Measurements from ENCODE around the gene PADI1. TPM values are rescaled to one million over a fixed set of nuclear protein-coding genes. Genes with fewer than 3 reads are reported as not detected.
A peak's percentile ranks its signal among the peaks of the same experiment; 100 is the strongest.

PADI1 gene
- total RNA-seq, 1 experiment from 2014 or later, result not detected

DNA sequence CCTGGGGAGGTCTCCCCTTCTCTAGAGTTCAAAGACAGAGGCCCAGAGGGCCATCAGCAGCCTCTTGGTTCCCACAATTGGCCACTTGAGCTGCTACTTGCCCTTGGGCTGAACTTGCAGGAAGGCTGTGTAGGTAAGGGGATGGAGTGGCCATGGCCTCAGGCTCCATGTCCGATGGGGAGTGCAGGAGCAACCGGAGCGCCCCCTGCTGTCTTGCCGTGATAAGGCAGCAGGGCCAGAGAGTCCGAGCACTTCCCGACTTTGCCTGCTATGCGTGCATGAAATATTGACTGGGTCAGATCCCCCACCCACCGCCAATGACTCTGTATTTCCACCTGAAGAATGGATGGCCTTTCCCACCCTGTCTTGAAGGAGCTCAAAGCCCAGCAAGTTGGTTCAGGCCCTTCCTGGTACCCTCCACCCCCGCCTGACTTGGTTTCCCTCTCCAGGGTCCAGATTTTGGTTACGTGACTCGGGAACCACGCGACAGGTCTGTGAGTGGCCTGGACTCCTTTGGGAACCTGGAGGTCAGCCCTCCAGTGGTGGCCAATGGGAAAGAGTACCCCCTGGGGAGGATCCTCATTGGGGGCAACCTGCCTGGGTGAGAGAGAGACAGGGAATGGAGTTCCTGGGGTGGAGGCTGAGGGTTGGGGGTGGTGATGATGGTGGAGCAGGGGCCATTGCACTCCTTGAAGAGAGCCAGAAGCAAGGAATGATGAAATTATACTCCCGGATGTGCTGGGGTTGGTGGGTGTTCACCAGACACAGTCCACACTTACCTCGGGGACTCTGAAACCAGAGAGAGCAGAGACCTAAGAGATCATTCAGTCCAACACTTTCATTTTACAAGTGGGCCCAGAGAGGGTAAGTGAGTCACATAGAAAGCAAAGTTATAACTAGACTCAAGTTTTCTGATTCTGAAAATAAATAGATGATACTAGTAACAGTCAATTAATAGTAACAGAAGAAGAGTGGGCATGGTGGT, 69.5 kb downstream of the PADI1 start:
- peak; percentile 69 for DNase-seq (ENCODE audit: low read depth, low spot score)
- in situ Hi-C loops (cut with HindIII; ENCODE audit: low pct_unique_long_range_greater_than_20kb, low sequenced_read_pairs), result no loop called here

DNA sequence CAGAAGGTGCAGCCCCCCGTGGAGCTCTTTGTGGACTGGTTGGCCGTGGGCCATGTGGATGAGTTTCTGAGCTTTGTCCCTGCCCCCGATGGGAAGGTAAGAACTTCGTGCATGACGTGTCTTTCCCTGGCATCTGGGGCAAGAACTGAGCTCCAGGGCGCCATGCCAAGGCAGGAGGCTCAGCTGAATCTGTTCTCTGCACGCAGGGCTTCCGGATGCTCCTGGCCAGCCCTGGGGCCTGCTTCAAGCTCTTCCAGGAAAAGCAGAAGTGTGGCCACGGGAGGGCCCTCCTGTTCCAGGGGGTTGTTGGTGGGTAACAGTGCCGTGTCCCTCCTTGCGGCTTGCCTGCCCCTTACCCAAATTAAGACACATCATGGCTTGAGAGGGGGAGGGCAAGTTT, 71.6 kb downstream of the PADI1 start:
- in situ Hi-C loops (cut with HindIII; ENCODE audit: low pct_unique_long_range_greater_than_20kb, low sequenced_read_pairs), result no loop called here
- no peak for DNase-seq (ENCODE audit: low read depth, low spot score)

DNA sequence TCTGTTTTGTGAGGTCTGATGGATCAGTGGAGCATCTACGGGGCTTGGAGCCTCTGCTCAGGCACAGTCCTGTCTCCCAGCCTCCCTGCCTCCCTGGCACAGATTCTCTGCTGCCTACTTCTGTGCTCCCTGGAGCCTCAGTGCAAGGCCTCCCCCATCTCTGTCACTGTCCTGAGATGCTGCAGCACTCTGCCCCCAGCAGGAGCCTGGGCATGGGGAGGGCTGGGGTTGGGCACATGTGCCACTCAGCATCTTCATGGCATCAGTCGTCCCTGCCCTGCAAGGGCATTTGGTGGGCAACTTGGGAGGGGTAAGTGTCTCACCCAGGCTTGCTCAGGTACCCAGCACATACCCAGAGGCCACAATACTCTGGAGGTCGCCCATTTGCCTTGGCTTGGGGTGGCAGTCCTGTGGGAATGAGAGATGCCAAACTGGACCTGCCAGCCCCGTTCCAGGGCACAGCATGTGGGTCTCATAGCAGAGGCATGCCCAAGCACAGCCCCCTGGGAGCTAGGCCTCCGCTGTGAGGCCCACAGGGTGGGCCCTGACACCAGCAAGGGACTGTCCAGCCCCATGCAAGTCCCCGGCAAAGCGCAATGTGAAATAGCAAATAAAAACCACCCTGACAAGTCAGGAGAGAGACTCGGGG, 72.7 kb downstream of the PADI1 start:
- in situ Hi-C loops (cut with HindIII; ENCODE audit: low pct_unique_long_range_greater_than_20kb, low sequenced_read_pairs), result no loop called here
- no peak for DNase-seq (ENCODE audit: low read depth, low spot score)

DNA sequence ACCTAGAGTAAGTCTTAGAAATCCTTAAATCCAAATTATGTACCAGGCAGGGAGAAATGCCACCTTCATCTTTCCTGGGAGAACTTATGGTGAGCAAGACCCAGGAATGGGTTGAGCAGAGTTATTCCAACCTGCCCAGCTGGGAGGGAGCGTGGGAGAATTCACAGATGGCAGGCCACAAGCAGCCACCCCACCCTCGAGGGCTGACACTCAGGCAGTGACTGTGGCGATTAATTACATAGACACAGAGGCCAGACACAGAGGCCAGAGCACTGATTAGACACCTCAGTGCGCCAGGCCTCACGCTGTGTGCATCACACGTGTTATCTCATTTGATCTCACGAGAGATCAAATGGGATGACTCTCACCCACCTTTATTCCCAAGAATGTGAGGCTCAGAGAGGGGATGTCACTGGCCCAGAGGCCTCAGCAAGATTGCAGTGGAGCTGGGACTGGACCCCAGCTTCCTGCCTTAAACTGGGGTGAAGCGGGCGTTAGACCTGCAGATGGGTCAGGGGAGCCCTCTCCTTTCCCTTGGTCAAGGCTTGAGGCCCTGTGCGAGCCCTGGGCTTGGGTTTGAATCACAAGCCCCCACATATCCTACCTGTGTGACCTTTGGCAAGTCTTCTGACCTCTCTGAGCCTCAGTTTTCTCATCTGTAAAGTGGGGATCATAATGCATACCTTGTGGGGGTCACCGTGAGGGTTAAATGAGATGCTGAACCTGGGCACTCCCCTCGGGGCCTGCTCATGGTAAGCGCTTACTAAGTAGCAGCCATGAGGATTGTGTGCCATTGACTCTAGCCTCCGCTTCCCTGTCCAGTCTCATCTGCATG, 74.3 kb downstream of the PADI1 start:
- no peak for DNase-seq (ENCODE audit: low read depth, low spot score)
- in situ Hi-C loops (cut with HindIII; ENCODE audit: low pct_unique_long_range_greater_than_20kb, low sequenced_read_pairs), result no loop called here

DNA sequence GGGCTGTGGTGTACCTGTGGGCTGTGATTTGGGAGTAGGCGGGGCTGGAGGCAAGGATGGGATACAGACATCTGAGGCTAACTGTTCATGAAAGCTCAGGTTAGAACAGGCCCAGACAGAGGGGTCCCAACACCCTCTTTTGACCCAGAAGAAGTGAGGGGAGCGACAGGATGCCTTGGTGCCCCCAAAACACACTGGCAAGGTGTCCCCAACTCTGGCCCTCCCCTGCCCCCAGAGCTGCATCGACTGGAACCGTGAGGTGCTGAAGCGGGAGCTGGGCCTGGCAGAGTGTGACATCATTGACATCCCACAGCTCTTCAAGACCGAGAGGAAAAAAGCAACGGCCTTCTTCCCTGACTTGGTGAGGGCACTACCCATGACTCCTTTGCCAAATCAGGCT, 75.5 kb downstream of the PADI1 start:
- DNase-seq (ENCODE audit: low read depth, low spot score), result no peak
- in situ Hi-C loops (cut with HindIII; ENCODE audit: low pct_unique_long_range_greater_than_20kb, low sequenced_read_pairs), result no loop called here

DNA sequence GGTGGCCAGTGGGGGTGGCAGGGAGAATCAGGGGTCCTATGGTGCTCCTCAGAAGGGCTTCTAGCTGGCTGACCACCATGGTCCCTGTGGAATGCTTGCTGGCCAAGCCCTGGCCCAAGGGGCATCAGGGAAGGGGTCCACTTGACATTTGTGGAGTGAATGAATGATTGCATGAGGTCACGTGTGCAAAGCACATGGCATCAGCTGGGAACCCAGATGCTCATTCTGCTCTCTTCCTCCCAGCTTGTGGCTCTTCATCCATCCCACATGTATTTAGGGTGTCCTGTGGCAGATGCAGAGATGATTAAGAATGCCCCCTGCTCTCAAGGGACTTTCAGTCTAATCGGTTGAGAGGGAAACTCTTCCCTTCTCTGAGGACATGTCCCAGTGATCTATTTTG, 76.0 kb downstream of the PADI1 start:
- DNase-seq (ENCODE audit: low read depth, low spot score), result no peak
- in situ Hi-C loops (cut with HindIII; ENCODE audit: low pct_unique_long_range_greater_than_20kb, low sequenced_read_pairs), result no loop called here

DNA sequence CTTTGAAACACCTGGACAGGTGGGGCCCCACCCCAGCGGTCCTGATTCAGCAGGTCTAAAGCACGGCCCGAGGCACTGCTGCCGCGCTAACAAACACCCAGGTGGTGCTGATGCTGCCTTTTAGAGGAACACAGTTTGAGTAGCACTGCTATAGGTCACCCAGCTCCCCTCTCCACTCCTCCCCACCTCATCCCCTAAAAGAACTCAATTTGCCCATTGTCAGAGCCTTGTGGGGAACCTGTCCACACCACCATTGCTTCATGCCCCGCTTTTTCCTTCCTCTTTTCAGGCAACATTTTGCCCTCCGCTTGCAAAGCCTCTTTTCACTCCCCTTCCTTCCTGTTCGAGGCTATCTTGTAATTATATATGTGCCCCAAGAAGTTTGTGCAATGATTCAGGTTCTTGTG, 76.8 kb downstream of the PADI1 start:
- in situ Hi-C loops (cut with HindIII; ENCODE audit: low pct_unique_long_range_greater_than_20kb, low sequenced_read_pairs), result no loop called here

DNA sequence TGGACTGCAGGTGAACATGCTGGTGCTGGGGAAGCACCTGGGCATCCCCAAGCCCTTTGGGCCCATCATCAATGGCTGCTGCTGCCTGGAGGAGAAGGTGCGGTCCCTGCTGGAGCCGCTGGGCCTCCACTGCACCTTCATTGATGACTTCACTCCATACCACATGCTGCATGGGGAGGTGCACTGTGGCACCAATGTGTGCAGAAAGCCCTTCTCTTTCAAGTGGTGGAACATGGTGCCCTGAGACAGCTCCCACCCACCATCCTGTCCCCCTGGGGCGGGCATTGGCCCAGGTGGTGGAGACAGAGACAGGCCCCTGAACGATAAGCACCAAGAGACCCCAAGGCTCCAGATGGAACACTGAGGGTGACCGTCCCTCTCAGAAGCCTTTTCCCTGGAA, 77.9 kb downstream of the PADI1 start:
- no peak for DNase-seq (ENCODE audit: low read depth, low spot score)
- in situ Hi-C loops (cut with HindIII; ENCODE audit: low pct_unique_long_range_greater_than_20kb, low sequenced_read_pairs), result no loop called here

More for the DNA sequence above, 76.8 kb downstream of the PADI1 start:
- no peak for DNase-seq (ENCODE audit: low read depth, low spot score)

DNA sequence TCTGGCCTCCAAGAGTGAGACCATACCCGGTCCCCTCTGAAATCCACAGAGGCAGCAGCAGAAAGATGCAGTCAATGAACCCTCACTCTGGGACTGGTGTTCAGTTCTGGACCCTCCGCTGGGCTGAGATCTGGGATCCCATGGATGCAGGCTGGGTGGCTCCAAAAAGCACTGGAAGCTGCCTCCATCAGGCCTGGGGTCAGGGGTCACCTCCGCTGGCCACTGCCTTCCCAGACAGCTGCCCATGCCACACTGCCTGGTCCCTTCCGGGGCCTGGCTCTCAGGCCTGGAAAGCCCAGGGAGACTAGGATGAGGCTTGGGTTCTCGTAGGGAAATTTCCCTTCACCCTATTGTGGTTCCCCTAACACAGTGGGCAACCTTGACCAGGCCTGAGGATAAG, 81.7 kb downstream of the PADI1 start:
- in situ Hi-C loops (cut with HindIII; ENCODE audit: low pct_unique_long_range_greater_than_20kb, low sequenced_read_pairs), result no loop called here
- no peak for DNase-seq (ENCODE audit: low read depth, low spot score)

DNA sequence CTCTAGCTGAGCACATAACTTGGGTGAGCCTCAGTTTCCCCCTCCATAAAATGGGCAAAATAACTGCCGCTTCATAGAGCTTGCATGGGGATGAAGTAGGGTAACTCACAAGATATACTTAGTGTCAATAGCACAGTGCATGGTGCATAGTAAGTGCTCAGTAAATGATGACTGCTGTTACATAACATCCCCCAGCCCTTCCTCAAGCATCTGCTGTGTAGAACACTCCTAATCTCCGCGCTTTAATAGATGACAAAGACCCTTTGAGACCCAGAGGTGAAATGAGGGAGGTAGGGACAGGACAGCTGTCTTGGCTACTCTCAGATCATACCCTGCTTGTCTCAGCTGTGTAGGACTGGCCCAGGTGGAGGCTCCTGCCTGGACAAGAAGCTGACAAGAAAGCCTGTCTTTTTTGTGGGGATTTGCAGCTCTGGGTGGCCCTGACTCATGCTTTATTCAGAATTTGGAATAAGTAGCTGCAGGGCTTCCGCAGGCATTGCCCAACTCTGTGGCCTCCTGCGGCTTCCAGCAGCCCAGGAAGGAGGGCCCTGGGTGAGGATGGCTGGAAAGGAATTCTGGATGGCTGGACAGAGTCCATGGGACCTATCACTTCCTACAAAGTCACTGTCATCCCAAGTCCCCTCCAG, 82.3 kb downstream of the PADI1 start:
- peak; percentile 58 for DNase-seq (ENCODE audit: low read depth, low spot score)
- in situ Hi-C loops (cut with HindIII; ENCODE audit: low pct_unique_long_range_greater_than_20kb, low sequenced_read_pairs), result no loop called here

DNA sequence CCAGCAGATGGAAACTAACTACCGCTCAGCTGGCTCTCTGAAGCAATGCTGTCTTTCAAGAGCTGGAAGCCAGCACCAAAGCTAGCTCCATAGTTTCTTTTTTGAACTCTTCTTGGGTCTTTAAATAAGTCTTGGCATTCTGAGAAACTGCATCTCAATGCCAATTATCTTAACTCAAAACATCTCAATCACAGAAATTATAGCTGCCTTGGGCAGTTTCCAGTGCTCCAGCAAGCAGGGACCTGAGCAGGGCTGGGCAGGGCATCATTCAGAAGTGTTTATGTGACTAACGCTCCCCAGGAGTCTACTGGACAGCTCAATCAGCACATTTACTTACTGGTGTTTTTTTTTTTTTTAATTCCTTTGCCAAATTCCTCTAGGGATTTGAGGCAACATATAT, 84.8 kb downstream of the PADI1 start:
- no peak for DNase-seq (ENCODE audit: low read depth, low spot score)
- in situ Hi-C loops (cut with HindIII; ENCODE audit: low pct_unique_long_range_greater_than_20kb, low sequenced_read_pairs), result no loop called here

DNA sequence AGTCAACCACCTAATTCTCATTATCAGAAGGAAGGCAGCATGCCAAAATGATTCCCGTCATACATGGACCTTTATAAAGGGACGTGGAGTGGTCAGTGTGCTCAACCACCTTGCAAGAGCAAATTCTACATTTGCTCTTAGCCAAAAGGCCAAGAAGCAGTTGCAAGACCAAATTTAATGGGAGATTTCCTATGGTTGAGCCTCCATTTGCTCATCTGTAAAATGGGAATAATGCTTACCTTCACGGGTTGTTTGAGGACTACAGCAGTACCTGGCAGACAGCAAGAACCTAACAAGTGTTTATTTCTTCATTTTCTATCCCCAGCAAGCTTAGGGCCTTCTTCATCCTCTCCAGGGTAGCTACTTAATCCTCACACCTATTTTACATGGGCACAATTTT, 85.6 kb downstream of the PADI1 start:
- in situ Hi-C loops (cut with HindIII; ENCODE audit: low pct_unique_long_range_greater_than_20kb, low sequenced_read_pairs), result no loop called here

DNA sequence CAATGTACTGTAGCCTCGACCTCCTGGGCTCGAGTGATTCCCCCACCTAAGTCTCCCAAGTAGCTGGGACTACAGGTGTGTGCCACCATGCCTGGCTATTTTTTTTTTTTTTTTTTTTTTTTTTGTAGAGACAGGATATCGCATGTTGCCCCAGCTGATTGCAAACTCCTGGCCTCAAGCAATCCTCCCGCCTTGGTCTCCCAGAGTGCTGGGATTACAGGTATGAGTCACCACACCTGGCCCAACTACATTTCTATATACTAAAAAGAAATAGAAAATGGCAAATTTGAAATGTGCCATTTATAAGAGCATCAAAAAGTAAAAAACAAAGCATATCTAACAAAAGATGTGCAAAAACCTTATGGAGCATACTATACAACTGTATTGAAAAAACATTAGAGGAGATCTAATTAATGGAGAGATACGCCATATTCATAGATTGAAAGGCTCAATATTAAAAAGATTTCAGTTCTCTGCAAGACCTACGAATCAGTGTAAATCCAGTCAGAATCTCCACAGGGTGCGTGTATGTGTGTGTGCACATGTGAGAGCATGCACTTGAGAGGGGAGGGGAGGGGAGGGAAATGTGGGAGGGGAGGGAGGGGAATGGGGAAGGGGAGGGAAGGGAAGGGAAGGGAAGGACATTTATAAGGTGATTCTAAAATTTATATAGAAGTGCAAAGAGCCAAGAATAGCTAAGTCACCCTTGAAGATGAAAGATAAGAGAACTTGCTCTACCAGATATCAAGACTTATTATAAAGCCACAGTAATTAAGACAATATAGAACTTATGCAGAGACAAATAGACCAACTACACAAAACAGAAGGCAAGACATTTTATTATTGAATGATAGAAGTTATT, 87.6 kb downstream of the PADI1 start:
- no peak for DNase-seq (ENCODE audit: low read depth, low spot score)
- in situ Hi-C loops (cut with HindIII; ENCODE audit: low pct_unique_long_range_greater_than_20kb, low sequenced_read_pairs), result no loop called here

More for the DNA sequence above, 85.6 kb downstream of the PADI1 start:
- no peak for DNase-seq (ENCODE audit: low read depth, low spot score)

DNA sequence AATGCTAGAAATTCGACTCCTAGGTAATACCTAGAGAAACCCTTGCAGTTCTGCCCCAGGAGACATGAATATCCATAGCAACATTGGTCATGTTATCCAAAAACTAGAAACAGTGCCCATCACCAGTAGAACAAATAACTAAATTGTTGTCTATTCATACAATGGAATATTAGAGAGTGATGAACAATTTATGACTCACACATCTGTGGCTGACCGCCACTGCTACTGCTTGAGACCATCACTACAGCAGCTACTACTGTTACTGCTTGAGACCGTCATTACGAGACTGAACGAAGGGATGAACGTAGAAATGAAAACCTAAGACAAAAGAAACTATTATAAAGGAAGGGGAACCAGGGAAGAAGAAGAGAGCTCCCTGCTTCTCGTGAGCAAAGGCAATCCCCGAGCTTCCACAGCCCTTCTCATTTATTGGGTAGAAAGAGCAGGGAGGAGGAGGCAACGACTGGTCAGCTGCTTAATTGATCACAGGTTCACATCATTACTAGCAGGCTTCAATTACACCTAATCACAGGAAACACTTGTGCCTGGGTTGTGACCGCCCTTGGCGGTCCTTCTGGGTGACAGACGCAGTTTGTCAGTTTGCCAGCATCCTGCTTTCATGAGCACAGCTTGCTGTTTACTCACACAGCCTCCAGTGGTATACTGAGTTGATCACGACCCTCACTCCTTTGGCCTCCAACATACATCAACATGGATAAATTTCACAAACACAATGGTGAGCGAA, 88.9 kb downstream of the PADI1 start:
- DNase-seq (ENCODE audit: low read depth, low spot score), result peak; percentile 71
- in situ Hi-C loops (cut with HindIII; ENCODE audit: low pct_unique_long_range_greater_than_20kb, low sequenced_read_pairs), result no loop called here

DNA sequence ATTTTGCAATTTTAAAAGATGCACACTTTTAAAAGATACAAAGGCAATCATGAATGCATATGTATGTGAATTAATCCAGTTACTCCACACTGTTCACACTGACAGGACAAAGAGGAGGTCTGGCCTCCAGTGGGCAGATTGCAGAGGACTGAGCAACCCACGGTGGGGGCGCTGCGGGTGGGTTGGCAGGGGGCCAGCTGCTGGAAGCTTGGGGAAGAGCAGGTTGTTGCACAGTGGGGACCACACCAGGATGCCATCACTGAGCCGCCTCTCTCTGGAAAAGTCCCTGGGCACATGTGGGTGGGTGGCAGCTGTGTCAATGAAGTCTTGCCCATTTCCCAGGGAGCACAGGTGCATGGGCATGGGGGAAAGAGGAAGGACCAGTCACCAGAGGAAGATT, 90.4 kb downstream of the PADI1 start:
- in situ Hi-C loops (cut with HindIII; ENCODE audit: low pct_unique_long_range_greater_than_20kb, low sequenced_read_pairs), result no loop called here
- DNase-seq (ENCODE audit: low read depth, low spot score), result no peak

All from SK-MEL-5 (cell line).